Gastrocnemius medialis (tissue), 4 donors: ENCODE results near the gene MRPS31. TPM values are rescaled to one million over a fixed set of nuclear protein-coding genes. Genes with fewer than 3 reads are reported as not detected.

Experiments used
- ATAC-seq, 2 donors: fragments of 150-250 bp; one replicate each; pipeline ENCODE4 v1.9.1; 2016
- DNase-seq, 2 donors: peaks; one replicate each; pipeline ENCODE4 v3.0.0-alpha.2; 2019
- H3K27ac ChIP-seq, 4 donors: fragments of 200-600 bp; sonication (generic); 1 replicate in 1 of 4; 2 replicates in 3 of 4; pipeline ENCODE4 v1.5.1; 2016 to 2018; ENCODE audit warnings: mild to moderate bottlenecking in 2 of 4, moderate library complexity in 1 of 4
- H3K27me3 ChIP-seq, 3 donors: fragments of 200-600 bp; sonication (generic) in 2 of 3; 1 replicate in 1 of 3; 2 replicates in 2 of 3; pipeline versions ENCODE4 v1.5.1 to v1.6.0; 2016 to 2019; ENCODE audit warnings: mild to moderate bottlenecking in 1 of 3, moderate library complexity in 1 of 3
- H3K36me3 ChIP-seq, 2 donors: fragments of 200-600 bp; sonication (generic) in 1 of 2; one replicate each; pipeline ENCODE4 v1.5.1; 2017 to 2018
- H3K4me1 ChIP-seq, 2 donors: fragments of 200-600 bp; sonication (generic) in 1 of 2; one replicate each; pipeline ENCODE4 v1.5.1; 2016 to 2017; ENCODE audit warnings: mild to moderate bottlenecking in 2 of 2
- H3K4me3 ChIP-seq, 4 donors: fragments of 200-600 bp; sonication (generic) in 3 of 4; 1 replicate in 1 of 4; 2 replicates in 3 of 4; pipeline ENCODE4 v1.5.1; 2016 to 2019; ENCODE audit warnings: mild to moderate bottlenecking in 2 of 4
- H3K9me3 ChIP-seq, 3 donors: fragments of 200-600 bp; sonication (generic) in 2 of 3; 1 replicate in 1 of 3; 2 replicates in 2 of 3; pipeline ENCODE4 v1.5.1; 2016 to 2019
- POLR2A ChIP-seq, 2 donors: fragments of 450-650 bp; IDR thresholded peaks; one replicate each; pipeline ENCODE4 v1.6.1; 2017; ENCODE audit warnings: antibody characterized with exemption in 2 of 2, mild to moderate bottlenecking in 2 of 2, moderate library complexity in 2 of 2
- in situ Hi-C, 4 donors: fragments of 200-750 bp; cut with MboI; loops; one replicate each; pipeline versions ENCODE4 v1.15.0 to v1.8.0; 2017; ENCODE audit warnings: low sequenced_read_pairs in 4 of 4
- intact Hi-C: fragments of 100-400 bp; cut with DNase I; formaldehyde crosslinking; loops from one replicate; pipeline ENCODE4 v1.15.1; 2023; ENCODE audit warnings: low total_unique reads
- total RNA-seq, 4 donors: library from RNA; depleted of rRNA; stranded (reverse); fragments of >200 nt; gene quantifications; one replicate each; pipeline versions ENCODE4 v1.1.0 to v1.2.3, GENCODE V29; 2016
- TF ChIP-seq, protein P1 (sequence below), 5 experiments: fragments of 450-650 bp in 3 of 5; fragments of 200-600 bp in 2 of 5; sonication (generic) in 2 of 5; IDR thresholded peaks in 4 of 5; conservative IDR thresholded peaks in 1 of 5; 1 replicate in 4 of 5; 2 replicates in 1 of 5; pipeline ENCODE4 v1.5.1; 2016 to 2019; ENCODE audit warnings: antibody characterized with exemption in 5 of 5, mild to moderate bottlenecking in 3 of 5, moderate library complexity in 3 of 5

MRPS31 gene
- total RNA-seq, 4 donors from 2014 or later, result 21.0 to 29.5 (median 24.8) TPM

DNA sequence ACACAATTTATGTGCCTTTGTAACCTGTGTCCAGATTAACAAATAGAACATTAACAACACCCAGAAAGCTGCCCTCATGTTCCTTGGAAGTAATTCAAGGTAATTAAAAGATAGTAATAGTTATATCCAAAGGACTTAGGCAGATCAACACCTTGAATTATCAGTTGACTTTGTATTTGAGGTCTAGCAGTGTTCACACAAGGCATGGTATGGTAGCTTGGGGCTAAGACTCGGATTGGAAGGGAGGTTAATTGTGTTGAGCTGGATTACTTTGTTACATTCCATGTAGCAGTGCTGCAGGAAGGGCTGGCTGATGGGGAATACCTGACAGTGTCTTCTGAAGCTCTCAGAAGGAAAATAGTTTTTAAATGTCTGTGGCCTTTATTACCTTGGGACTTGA is 35.3 kb upstream of the MRPS31 start:
- H3K9me3 ChIP-seq, result no peaks in the 10 kb centered on the region
- no peaks in the 10 kb centered on the region for H3K27me3 ChIP-seq
- TF ChIP-seq, protein P1, sequence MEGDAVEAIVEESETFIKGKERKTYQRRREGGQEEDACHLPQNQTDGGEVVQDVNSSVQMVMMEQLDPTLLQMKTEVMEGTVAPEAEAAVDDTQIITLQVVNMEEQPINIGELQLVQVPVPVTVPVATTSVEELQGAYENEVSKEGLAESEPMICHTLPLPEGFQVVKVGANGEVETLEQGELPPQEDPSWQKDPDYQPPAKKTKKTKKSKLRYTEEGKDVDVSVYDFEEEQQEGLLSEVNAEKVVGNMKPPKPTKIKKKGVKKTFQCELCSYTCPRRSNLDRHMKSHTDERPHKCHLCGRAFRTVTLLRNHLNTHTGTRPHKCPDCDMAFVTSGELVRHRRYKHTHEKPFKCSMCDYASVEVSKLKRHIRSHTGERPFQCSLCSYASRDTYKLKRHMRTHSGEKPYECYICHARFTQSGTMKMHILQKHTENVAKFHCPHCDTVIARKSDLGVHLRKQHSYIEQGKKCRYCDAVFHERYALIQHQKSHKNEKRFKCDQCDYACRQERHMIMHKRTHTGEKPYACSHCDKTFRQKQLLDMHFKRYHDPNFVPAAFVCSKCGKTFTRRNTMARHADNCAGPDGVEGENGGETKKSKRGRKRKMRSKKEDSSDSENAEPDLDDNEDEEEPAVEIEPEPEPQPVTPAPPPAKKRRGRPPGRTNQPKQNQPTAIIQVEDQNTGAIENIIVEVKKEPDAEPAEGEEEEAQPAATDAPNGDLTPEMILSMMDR (IDR thresholded peaks at IDR 0.05 in 4 of 5, conservative IDR thresholded peaks at IDR 0.05 in 1 of 5), result no peak
- no peak for TF ChIP-seq POLR2A (IDR thresholded peaks at IDR 0.05)
- intact Hi-C loops, result no loop called here
- H3K4me1 ChIP-seq, result no peaks in the 10 kb centered on the region
- no peak for ATAC-seq
- no peak for DNase-seq
- H3K4me3 ChIP-seq, result no peak overlapping the region
- H3K36me3 ChIP-seq, result peaks cover 0 to 46% of the 10 kb centered on the region in 2 donors
- in situ Hi-C loops, result no loop called here
- no peak overlapping the region for H3K27ac ChIP-seq

DNA sequence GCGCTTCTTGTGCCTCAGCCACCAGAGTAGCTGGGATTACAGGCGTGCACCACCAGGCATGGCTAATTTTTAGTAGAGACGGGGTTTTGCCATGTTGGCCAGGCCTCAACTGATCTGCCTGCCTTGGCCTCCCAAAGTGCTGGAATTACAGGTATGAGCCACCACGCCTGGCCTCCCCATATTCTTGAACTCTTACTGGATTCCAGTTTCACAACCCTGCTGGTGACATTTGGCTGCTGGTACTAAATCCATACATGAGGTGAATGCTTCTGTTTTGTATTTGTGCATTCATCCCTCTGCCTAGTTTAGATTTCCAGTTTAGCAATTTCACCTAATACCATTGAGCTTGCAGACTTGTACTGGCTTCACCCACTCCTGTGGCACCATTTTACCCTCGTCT is 32.3 kb upstream of the MRPS31 start:
- intact Hi-C loops, result no loop called here
- DNase-seq (no peak), ATAC-seq (no peak)
- Histone ChIP-seq H3K27ac (no peak overlapping the region), H3K4me1 (no peaks in the 10 kb centered on the region), H3K27me3 (no peaks in the 10 kb centered on the region), H3K36me3 (peaks cover 0 to 28% of the 10 kb centered on the region in 2 donors), H3K9me3 (no peaks in the 10 kb centered on the region), H3K4me3 (no peak overlapping the region)
- TF ChIP-seq, protein P1 (IDR thresholded peaks at IDR 0.05 in 4 of 5, conservative IDR thresholded peaks at IDR 0.05 in 1 of 5), result no peak
- TF ChIP-seq POLR2A (IDR thresholded peaks at IDR 0.05), result no peak
- in situ Hi-C loops, result no loop called here

DNA sequence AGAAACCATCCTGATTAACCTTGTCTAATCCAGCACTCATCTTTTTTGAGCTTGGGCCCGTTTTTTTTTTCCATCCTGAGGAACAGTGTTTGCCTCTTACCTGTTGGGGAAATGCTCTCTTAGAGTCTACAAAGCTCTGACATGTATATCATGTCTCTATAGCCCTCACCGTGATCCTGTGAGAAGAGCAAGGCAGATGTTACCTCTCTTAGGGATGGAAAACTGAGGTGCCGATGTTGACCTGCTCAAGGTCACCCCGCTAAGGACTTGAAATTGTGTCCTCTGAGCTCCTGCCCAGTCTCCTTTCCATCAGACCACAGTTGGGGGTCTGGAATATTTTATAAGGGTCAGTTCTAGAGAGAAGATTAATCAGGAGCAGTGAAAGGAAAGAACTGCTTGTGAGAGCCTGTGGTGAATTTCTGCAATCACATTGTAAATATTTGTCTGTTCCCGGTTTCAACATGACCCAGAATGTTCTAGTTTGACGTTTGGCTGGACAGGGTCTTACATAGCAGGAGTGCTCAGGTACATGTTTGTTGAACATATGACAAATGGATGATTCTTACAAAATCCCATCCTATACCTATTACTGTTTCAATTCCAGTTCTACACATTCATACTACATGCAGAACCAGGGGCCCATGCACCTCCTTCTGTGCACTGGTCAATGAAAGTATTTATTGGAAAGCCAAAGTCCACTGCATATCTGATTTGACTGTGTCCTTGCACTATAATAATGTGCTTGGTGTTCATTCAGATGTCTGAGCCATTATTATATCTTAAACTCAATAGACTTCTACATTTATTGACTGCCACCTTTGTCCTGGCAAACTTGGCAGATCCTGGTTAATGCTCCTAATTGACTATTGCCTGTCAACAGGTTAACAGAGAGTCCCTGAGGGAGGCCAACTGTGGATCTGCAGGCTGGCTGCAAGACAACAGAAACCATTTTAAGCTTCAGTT is 30.5 kb upstream of the MRPS31 start:
- no peaks in the 10 kb centered on the region for H3K9me3 ChIP-seq
- no peak overlapping the region for H3K4me3 ChIP-seq
- TF ChIP-seq, protein P1 (IDR thresholded peaks at IDR 0.05 in 4 of 5, conservative IDR thresholded peaks at IDR 0.05 in 1 of 5), result no peak
- TF ChIP-seq POLR2A (IDR thresholded peaks at IDR 0.05), result no peak
- intact Hi-C loops, result no loop called here
- DNase-seq (no peak), ATAC-seq (no peak)
- H3K36me3 ChIP-seq, result peaks cover 0 to 20% of the 10 kb centered on the region in 2 donors
- no peaks in the 10 kb centered on the region for H3K4me1 ChIP-seq
- no peak overlapping the region for H3K27ac ChIP-seq
- in situ Hi-C loops, result no loop called here
- no peaks in the 10 kb centered on the region for H3K27me3 ChIP-seq

DNA sequence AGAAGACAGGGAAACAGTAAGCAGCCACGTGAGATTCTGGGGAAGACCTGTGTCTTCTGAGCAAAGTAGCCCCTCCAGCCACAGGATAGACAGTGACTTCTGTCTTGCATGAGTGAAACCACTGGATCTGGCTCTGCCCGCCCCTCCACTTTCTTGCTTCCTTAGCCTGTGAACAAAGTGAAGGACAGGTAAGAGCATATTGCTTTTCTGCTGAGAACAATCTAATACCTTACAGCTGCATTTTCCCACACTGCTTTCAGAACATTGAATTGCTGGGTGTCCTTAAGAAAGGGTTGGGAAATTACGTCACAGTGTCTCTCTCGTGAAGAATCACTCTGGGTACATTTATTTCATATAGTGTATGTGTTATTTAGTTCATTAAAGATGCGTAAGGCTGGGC is 29.6 kb upstream of the MRPS31 start:
- H3K27me3 ChIP-seq, result no peaks in the 10 kb centered on the region
- no peak for TF ChIP-seq POLR2A (IDR thresholded peaks at IDR 0.05)
- TF ChIP-seq, protein P1 (IDR thresholded peaks at IDR 0.05 in 4 of 5, conservative IDR thresholded peaks at IDR 0.05 in 1 of 5), result no peak
- H3K27ac ChIP-seq, result no peak overlapping the region
- H3K4me1 ChIP-seq, result no peaks in the 10 kb centered on the region
- intact Hi-C loops (no loop called here), in situ Hi-C loops (no loop called here)
- no peak overlapping the region for H3K4me3 ChIP-seq
- H3K36me3 ChIP-seq, result peaks cover 0 to 15% of the 10 kb centered on the region in 2 donors
- H3K9me3 ChIP-seq, result no peaks in the 10 kb centered on the region
- ATAC-seq (no peak), DNase-seq (no peak)
